NCI-H2171 treated with DMSO at 0.1 percent for 48 hours (cell line): Measurements from ENCODE around the gene MXI1.
"Not testable (repeated sequence)": the region's sequence is repeated elsewhere in the genome, so short reads cannot be mapped to it uniquely, and the experiment has no call there.

Source experiments
- DNase-seq: peaks from one replicate; lab custom pipeline; 2025; lab: John Stamatoyannopoulos, UW

The MXI1 gene

DNA sequence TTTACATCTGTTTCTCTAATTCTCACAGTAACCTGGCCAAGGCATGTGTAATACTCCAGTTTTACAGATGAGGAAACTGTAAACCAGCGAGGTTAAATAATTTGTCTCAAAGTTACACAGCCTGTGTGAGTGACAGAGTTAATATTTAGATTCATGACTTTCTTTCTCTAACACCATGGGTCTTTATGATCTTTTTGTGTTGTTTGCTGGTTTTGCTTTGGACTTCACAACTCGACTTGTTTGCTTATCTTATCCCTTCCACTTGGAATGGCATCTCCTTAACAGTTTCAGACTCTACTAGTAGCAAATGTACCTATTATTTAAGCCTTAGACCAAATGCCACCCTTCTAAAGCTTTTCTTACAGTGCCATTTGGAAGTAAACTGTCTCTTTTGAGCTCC lies 34.4 kb downstream of the MXI1 start:
- no peak for DNase-seq

DNA sequence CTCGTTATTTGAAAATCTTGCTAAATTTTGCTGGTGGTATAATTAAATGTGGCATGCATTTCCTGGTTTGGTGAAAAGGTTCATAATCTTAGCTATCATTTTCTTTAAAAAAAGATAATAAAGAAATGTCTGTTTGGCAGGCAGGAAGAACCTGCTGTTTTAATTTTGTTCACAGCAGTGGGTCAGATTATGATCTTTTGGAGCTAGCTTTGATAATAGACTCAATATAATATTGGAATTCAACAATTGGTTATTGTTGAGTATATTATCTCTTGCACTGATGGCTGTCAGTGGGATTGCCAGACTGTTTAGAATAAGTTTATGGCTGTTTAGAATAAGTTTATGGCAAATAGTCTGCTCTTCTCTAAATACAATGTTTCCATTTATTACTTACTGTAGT lies 35.1 kb downstream of the MXI1 start:
- no peak for DNase-seq

DNA sequence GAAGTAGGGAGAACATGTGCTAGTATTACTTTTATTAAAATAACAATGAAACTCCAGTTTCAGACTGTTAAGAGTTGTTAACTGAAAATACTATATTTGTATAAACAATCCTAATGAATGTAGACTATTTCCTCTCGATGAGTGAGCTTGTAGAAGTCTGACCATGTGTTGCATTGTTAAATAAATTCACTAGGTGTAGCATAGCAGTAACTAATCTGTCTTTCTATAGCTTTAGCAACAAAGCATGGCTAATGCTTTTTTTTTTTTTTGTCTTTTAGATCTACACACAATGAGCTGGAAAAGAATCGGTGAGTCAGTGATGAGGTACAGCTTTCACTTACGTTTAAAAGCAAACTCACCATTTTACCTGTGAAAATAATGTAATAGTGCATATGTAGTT lies 37.1 kb downstream of the MXI1 start:
- peak; percentile 1 for DNase-seq

DNA sequence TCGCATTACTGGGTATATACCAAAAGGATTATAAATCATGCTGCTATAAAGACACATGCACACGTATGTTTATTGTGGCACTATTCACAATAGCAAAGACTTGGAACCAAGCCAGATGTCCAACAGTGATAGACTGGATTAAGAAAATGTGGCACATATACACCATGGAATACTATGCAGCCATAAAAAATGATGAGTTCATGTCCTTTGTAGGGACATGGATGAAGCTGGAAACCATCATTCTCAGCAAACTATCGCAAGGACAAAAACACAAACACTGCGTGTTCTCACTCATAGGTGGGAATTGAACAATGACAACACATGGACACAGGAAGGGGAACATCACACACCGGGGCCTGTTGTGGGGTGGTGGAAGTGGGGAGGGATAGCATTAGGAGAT lies 40.4 kb downstream of the MXI1 start:
- DNase-seq: not testable (repeated sequence)

DNA sequence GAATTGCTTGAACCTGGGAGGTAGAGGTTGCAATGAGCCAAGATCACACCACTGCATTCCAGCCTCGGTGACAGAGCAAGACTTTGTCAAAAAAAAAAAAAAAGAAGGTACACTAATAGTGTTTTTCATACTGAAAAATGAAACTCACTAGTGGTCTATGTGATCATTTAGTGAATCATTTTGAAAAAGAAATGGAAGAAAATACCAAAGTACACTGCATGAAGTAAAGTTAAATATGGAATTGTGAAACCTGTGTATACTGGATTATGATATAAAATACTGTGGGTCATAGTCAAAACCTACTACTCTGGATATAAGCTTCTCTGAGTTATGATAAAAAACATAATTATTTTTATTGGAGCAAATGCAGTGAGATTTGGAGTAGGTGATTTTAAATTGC lies 42.1 kb downstream of the MXI1 start:
- not testable (repeated sequence) for DNase-seq

DNA sequence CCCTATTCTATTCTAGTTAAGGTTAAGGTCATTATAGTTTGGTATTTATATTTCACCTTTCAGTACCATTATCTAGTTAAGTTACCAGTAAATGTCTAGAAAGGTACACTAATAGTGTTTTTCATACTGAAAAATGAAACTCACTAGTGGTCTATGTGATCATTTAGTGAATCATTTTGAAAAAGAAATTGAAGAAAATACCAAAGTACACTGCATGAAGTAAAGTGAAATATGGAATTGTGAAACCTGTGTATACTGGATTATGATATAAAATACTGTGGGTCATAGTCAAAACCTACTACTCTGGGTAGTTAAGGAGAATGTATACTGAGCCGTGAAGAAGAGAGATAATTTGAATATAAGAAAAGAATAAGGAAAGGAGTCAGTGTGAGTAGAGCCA lies 44.0 kb downstream of the MXI1 start:
- not testable (repeated sequence) for DNase-seq

DNA sequence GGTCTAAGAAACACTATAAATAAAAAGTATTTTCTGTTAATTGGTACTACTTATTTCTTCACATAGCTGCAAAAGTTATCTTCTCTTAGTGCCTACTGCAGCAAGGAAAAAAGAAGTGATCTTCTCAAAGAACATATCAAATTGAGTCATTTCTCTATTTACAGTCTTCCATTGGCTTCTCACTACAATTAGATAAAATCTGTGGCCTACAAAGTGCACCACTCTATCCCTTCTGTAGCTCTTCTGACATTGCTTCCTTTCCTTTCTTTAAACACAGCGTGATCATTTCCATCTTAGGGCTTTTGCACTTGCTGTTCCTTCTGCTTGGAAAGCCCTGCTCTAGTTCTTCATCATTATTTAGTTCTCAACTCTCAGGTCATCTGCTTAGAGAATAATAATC lies 44.7 kb downstream of the MXI1 start:
- no peak for DNase-seq

DNA sequence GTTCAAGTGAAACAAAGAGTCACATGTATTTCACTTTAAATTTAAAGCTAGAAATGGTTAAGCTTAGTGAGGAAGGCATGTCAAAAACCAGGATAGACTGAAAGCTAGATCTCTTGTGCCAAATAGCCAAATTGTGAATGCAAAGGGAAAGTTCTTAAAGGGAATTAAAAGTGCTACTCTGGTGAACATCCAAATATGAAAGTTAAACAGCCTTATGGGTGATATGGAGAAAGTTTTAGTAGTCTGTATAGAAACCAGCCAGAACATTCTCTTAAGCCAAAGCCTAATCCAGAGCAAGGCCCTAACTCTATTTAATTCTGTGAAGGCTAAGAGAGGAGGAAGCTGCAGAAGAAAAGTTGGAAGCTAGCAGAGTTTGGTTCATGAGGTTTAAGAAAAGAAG lies 47.1 kb downstream of the MXI1 start:
- no peak for DNase-seq

DNA sequence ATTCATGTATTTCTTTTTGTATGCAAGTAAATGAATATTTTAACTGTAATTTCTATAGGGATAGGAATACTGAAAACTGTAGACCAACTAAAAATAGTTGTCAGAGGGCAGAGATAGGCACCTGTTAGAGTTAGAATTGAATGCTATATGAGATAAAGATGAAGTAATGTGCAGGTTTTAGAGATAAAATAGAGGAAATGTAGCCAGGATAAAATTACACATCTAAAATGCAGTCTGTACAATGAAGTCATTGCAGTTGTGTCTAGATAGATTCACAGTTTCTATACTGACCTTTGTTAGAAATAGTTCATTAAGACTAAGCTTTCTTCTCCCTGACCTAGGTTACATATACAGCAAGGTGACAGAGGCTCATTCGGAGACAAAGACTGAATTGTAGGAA lies 51.1 kb downstream of the MXI1 start:
- no peak for DNase-seq

DNA sequence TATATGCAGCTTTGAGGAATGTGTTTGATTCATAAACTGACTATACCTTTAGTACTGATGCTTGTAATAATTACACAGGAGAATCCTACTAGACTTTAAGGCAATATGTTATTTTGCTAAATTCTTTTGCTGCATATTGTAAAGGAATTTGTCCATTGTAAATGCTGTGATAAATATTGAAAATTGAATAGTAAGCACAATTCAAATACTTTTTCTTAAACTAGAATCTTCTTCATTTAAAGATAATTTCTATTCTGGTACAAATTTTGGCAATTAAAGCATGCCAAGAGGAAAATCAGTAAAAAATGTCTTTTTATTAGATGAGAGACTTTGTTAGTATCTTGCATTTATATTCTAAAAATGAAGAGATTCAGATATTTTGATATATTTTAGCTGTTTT lies 51.9 kb downstream of the MXI1 start:
- DNase-seq: no peak

DNA sequence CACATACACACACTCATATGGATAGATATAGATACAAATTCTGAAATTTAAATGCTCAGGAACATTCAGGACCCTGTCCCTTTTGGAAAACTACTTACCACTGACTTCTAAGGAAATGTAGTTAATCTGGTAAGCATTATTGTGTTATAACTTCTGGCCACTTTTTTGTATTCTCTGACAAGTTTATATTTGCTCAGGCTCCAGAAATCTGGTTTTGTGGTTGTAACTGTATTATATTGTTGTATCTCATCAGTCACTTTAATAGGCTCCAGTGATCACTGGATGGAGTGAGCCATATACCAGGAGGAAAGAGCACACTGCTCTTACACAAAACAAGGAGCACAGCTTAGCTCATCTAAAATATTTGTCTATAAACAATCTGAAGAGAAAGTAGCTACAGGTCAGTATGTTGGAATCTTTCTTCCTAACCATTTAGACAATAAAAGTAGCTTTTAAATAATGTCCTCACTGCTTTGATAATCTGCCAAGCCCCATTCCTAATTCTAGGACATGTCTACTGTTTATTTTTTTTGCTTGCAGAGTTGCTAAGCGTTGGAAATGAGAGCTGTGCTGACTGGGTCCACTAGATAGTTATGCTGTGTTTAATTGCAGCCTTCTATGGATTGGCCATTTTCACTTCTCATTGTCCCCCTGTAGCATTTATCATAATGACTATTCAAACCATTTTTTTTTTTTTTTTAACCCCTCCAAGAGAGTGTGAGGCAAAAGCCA lies 53.5 kb downstream of the MXI1 start:
- DNase-seq: no peak

DNA sequence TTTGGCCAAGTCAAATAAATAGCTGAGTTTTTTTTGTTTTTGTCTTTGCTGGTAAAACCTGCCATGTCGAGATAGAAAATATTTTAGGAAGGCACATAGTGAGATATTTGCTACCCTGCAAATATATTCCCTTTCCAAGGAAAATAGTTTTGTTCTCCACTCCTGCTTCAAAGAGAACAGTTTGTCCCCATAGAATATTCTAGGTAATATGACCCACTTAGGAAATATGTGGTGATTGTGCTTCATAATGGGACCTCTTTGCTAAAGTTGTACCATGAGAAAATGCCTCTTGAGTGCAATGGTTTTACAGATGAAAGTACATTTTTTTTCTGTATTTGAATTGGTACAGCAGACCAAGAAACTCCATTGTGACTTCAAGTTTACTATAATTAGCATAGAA lies 55.8 kb downstream of the MXI1 start:
- DNase-seq: no peak

DNA sequence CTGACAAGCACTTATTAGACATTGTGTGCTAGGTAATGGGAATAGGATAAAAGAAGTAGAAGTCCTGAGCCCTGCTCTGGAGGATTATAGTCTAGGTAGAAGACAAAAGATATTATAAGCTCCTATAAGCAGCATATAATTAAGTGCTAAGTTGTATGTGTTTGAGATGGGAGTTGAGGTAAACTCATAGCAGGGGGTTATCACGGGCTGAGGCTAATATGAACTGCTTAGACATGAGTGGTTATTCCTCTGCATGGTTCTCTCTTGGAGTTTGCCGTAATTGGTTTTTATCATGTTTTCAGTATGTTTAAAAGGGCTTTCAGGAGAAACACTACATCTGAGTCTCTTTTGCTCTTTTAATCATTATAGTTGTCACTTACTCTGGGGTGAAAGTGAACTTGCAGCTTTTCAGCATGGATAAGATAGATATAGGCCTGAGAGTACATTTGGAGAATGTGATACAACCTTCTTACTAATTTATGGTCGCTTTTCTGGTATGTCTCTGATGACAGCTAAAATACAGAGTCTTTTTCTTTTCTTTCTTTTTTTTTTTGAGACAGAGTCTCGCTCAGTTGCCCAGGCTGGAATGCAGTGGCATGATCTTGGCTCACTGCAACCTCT lies 58.3 kb downstream of the MXI1 start:
- no peak for DNase-seq

DNA sequence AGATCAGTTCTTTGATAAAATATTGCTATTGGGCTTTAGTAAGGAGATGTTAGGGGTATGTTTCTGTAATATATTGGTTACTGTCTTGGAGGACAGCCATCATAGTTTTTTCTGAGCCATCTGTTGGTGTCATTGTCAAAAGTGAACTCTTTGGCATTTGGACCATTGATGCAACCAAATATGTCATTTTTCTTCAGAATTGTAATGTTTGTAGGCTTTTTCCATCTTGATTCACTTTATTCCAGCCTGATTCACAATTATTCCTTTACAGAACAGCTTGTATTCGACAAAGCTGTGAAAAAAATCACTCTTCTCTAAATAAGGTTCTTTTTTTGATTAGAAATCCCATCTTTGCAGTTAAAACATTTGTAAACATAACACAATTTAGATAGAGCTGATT lies 59.9 kb downstream of the MXI1 start:
- no peak for DNase-seq

DNA sequence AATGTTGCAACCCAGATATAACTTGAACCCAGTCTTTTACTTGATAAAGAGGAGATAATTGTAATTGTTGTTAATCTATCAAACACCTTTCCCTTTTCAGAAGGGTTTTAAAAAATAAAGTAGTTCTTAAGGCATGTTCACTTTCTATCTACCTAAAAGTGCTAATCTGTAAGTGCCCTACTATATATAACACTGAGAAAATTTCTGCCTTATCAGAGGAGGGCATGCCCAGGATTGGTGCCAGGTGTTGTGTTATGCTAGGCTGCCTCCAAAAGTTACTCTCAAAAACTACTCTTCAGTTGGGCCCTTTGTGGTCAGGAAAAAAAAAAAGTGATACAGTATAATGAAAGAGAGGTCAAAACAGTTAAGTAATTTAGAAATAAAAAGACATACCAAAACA lies 61.0 kb downstream of the MXI1 start:
- DNase-seq: peak; percentile 41

DNA sequence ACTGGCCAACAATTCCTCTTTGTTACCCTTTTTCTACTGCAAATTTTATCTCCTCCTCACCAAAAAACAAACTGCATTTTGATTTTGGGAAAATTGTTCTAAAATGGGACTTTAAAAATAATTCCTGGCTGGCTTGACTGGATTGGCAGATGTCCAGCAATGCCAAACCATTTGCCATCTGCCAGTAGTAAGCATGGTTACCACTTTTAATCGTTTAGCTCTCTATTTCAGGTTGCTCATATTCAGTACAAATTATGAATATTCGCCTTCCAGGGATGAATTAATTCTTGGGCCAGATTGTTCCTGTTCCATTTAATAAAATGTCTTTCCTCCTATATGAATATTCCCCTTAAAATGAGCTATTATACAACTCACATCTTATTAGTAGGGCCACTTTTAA lies 61.6 kb downstream of the MXI1 start:
- DNase-seq: peak; percentile 50

DNA sequence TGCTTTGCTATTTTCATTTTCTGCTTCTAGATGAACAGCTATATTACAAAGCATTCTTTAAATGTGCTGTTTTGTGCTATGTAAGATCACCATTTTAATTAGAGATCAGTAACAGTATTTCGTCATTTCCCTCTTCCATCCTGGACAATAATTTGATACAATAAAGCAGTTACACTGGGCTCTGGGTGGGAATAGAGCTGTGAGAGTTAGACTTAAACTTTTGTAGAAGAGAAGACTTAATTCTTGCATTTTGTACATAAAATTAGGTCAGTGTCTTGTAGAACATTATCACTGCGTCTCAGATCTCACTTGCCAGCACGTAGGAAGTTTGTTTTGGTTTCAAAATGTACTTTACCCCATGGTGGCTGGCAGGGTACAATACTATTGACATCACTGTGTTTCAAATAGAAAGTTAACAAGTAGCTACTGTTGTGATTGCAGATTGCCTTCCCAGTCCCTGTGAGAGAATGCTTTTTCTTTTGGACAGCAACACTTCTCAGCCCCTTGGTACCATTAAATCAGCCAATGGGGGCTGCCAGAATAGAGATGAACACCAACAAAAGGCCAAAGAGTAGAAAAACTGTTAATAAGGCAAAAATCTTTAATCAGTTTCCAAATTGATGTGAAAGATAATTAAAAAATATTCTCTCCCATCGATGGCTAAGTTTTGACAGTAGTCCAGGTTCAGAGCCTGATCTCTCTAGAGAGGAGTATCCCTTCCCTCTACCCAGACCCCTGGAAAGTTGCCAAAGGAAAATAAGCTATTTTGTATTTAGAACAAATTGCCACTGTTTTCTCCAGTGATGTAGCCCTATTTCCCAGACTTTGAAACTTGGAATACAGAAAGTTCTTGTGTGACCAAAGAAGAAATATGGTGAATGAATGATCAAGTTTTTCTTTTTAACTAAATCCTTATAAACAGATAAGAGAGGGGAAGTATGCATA lies 62.2 kb downstream of the MXI1 start:
- DNase-seq: peak; percentile 36

DNA sequence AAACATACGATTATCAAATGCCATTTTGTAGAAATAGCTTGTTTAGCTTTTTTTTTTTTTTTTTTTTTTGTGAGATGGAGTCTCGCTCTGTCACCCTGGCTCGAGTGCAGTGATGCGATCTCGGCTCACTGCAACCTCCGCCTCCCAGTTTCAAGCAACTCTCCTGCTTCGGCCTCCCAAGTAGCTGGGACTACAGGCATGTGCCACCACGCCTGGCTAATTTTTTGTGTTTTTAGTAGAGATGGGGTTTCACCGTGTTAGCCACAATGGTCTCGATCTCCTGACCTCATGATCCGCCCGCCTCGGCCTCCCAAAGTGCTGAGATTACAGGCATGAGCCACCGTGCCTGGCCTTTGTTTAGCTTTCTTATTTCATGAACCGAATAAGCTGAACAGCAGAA lies 65.6 kb downstream of the MXI1 start:
- DNase-seq: not testable (repeated sequence)

DNA sequence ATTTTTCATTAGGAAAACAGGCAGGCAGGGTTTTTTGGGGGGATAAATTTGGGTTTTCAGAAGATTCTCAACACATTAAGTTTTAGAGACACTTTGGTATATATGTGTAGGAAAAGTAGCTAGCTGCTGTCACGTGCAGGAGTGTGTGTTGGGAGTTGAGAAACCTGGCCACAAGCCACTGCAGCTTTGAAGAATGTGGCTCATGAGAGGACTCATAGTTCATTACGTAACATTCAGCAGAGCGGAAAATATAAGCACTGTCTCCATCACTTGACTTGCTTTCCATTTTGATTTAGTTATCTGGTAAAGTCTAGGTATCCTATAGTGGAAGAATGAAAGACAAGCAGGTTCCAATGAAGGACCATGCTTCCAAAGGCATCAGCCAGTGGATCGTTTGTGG lies 66.1 kb downstream of the MXI1 start:
- DNase-seq: peak; percentile 56

DNA sequence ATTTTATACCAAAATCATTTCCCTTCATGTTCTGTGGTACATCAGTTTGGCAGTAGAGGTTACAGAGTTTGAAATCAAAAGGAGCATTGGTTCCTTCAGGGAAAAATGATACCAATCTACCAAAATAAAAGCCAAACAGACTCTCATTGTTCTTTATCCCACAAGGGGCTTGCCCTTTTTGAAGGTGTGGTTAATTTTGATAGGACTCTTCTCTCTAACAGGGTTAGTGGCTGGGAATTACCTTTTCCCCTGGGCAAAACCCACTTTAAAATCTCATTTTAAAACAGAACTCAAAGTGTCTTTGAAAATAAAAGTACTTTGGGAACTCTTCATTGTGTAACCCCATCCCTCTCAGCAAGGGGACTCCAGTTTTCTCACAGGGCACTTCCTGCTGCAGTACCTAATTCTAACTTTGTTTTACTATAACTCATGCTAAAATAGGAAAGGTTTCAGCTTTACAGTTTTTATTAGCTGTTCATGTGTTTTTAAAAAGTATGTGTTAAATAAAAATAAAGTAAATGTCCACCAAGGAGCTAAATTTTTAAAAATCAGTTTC lies 66.7 kb downstream of the MXI1 start:
- DNase-seq: peak; percentile 34

DNA sequence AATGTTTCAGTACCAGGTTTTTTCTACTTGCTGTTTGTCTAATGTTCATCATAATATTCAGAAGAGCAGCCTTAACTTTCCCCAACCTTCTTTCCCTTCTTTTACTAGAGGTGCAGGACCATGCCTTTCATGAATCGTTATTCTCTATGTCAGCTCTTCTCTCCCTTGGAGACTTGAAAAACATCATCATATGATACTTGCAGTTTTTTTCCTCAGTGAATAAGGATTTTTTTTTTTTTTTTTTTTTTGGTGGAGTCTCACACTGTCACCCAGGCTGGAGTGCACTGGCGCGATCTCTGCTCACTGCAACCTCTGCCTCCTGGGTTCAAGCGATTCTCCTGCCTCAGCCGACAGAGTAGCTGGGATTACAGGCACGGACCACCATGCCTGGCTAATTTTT lies 67.2 kb downstream of the MXI1 start:
- peak; percentile 62 for DNase-seq

DNA sequence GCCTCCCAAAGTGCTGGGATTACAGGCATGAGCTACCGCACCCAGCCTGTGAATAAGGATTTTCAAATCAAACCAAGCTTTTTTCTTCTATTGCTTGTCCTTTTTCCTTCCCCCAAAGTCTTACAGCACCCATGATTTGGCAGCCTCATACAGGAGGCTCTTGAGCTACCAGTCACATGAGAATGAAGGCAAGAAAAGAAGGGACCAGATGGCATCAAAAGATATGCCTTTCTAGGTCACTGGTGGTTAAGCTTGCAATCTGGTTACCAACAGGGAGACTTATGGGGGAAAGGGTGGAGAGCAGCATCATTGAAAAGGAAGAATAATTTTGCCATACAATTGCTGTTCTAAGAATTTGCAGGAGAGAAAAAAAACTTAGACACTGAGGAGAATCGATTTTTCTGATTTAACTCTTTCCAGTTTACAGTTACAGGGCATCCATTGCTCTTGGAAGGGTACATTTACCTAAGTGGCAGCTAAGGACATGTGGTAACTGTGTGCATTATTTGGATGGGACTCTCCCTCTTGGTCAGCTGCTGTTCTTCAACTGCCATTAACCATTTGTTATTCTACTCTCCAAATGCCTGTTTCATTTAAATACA lies 67.8 kb downstream of the MXI1 start:
- DNase-seq: peak; percentile 90
